ENCODE results near the gene PCBP3. TPM values are rescaled to one million over a fixed set of nuclear protein-coding genes. Genes with fewer than 3 reads are reported as not detected.
"Not testable (repeated sequence)": the region's sequence is repeated elsewhere in the genome, so short reads cannot be mapped to it uniquely, and the experiment has no call there.

Gene PCBP3
- total and polyA plus RNA-seq, 4 donors, result 14.3 to 30.0 (median 22.5) TPM

DNA sequence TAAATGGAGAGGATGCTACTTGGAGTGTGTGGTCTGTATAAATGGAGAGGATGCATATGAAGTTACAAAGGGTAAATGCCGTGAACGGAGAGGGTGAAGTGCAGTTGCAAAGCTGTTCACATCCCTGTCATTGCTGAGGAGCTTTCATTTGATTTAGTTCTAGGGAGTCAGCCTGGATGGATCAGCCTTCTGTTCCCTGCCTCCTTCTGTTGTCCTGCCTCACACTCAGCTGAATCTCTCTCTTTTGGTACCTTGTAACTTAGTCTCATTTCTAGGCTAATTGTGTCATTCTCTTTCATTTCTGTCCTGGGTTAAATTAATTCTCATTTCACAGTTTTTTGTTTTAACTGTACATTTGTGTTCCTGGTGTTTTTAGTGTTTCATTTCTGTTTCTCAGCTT, 204.8 kb downstream of the PCBP3 start:
- Histone ChIP-seq H3K4me3 (ENCODE audit: low read depth, low read length) (no peak overlapping the region), H3K27me3 (ENCODE audit: control insufficient read depth, insufficient read depth, low read length) (no peaks in the 10 kb centered on the region), H3K4me1 (ENCODE audit: control insufficient read depth, insufficient read depth, low read length) (peaks cover 8% of the 10 kb centered on the region), H3K36me3 (ENCODE audit: control insufficient read depth, insufficient read depth, low read length) (no peaks in the 10 kb centered on the region), H3K27ac (ENCODE audit: low read depth, low read length) (no peak overlapping the region), H3K9me3 (ENCODE audit: control insufficient read depth, insufficient read depth, low read length) (no peaks in the 10 kb centered on the region)
- WGBS (ENCODE audit: insufficient coverage), result 54% methylated on average over 2 of the region's 2 CpGs
- DNase-seq (ENCODE audit: low read depth in 4 of 6, low spot score in 6 of 6), result no peak

DNA sequence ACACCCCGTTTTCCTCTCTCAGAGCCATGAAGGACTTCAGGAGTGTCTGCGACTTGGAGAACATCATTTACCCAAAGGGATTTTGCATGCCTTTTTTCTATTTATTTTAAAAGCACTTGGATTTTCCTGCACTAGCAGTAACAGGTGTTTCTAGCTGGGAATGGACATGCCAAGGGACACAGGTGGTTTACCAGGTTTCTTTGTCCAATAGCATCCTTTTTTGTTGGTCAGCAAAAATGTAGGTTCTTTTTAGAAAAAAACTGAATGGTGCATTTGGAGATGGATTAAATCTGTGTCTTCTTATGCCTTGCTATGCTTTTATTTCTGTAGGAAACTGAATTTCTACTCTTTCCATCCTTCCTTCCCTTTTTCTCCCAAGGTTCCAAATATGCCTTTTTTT, 205.3 kb downstream of the PCBP3 start:
- no CpG with 5 or more reads among the region's 2 CpGs for WGBS (ENCODE audit: insufficient coverage)
- Histone ChIP-seq H3K36me3 (ENCODE audit: control insufficient read depth, insufficient read depth, low read length) (no peaks in the 10 kb centered on the region), H3K9me3 (ENCODE audit: control insufficient read depth, insufficient read depth, low read length) (no peaks in the 10 kb centered on the region), H3K27me3 (ENCODE audit: control insufficient read depth, insufficient read depth, low read length) (no peaks in the 10 kb centered on the region), H3K27ac (ENCODE audit: low read depth, low read length) (no peak overlapping the region), H3K4me1 (ENCODE audit: control insufficient read depth, insufficient read depth, low read length) (peaks cover 8% of the 10 kb centered on the region), H3K4me3 (ENCODE audit: low read depth, low read length) (no peak overlapping the region)
- DNase-seq (ENCODE audit: low read depth in 4 of 6, low spot score in 6 of 6), result no peak

- H3K27me3 ChIP-seq (ENCODE audit: control insufficient read depth, insufficient read depth, low read length), result no peaks in the 10 kb centered on the region
- peaks cover 10% of the 10 kb centered on the region for H3K4me1 ChIP-seq (ENCODE audit: control insufficient read depth, insufficient read depth, low read length)
- 88% methylated on average over 5 of the region's 10 CpGs for WGBS (ENCODE audit: insufficient coverage)
- DNase-seq (ENCODE audit: low read depth in 4 of 6, low spot score in 6 of 6), result no peak
- no peaks in the 10 kb centered on the region for H3K9me3 ChIP-seq (ENCODE audit: control insufficient read depth, insufficient read depth, low read length)
- no peaks in the 10 kb centered on the region for H3K36me3 ChIP-seq (ENCODE audit: control insufficient read depth, insufficient read depth, low read length)
- no peak overlapping the region for H3K27ac ChIP-seq (ENCODE audit: low read depth, low read length)
- H3K4me3 ChIP-seq (ENCODE audit: low read depth, low read length), result no peak overlapping the region
Measured at GRCh38 chr21:45849651-45850050, 206.1 kb downstream of the PCBP3 start.

DNA sequence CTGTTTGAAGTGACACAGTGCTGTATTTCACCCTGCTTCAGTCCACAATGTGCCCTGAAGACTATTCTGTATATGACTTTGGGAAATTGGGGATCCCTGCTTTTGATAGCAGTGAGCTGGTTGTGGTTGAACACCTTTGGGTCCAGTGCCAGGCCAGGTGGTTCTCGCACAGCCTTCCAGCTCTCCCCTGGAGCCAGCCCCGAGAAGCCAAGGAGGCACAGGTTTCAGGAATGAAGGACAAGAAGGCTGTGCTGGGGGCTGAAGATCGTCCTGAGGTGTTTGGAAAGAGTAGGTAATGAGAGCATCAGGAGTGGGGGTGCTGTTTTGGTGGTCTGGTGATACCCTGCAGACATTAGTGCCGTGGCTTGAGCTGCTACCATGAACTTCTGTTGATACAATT, 206.7 kb downstream of the PCBP3 start:
- H3K27ac ChIP-seq (ENCODE audit: low read depth, low read length), result no peak overlapping the region

DNA sequence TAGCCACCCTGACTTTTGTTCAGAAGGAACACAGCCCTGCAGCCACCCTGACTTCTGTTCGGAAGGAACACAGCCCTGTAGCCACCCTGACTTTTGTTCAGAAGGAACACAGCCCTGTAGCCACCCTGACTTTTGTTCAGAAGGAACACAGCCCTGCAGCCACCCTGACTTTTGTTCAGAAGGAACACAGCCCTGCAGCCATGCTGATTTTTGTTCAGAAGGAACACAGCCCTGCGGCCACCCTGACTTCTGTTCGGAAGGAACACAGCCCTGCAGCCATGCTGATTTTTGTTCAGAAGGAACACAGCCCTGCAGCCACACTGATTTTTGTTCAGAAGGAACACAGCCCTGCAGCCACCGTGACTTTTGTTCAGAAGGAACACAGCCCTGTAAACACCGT, 208.9 kb downstream of the PCBP3 start:
- H3K27me3 ChIP-seq (ENCODE audit: control insufficient read depth, insufficient read depth, low read length); H3K27ac ChIP-seq (ENCODE audit: low read depth, low read length); DNase-seq (ENCODE audit: low read depth in 4 of 6, low spot score in 6 of 6); H3K36me3 ChIP-seq (ENCODE audit: control insufficient read depth, insufficient read depth, low read length); H3K9me3 ChIP-seq (ENCODE audit: control insufficient read depth, insufficient read depth, low read length); H3K4me3 ChIP-seq (ENCODE audit: low read depth, low read length): not testable (repeated sequence)
- 67% methylated on average over 3 of the region's 5 CpGs for WGBS (ENCODE audit: insufficient coverage)
- peaks cover 16% of the 10 kb centered on the region for H3K4me1 ChIP-seq (ENCODE audit: control insufficient read depth, insufficient read depth, low read length)

More for the DNA sequence above, 206.7 kb downstream of the PCBP3 start:
- H3K4me1 ChIP-seq (ENCODE audit: control insufficient read depth, insufficient read depth, low read length), result peaks cover 15% of the 10 kb centered on the region
- H3K4me3 ChIP-seq (ENCODE audit: low read depth, low read length), result no peak overlapping the region
- H3K9me3 ChIP-seq (ENCODE audit: control insufficient read depth, insufficient read depth, low read length), result no peaks in the 10 kb centered on the region
- no peak for DNase-seq (ENCODE audit: low read depth in 4 of 6, low spot score in 6 of 6)
- WGBS (ENCODE audit: insufficient coverage), result 83% methylated on average over 3 of the region's 4 CpGs
- no peaks in the 10 kb centered on the region for H3K27me3 ChIP-seq (ENCODE audit: control insufficient read depth, insufficient read depth, low read length)
- H3K36me3 ChIP-seq (ENCODE audit: control insufficient read depth, insufficient read depth, low read length), result no peaks in the 10 kb centered on the region

DNA sequence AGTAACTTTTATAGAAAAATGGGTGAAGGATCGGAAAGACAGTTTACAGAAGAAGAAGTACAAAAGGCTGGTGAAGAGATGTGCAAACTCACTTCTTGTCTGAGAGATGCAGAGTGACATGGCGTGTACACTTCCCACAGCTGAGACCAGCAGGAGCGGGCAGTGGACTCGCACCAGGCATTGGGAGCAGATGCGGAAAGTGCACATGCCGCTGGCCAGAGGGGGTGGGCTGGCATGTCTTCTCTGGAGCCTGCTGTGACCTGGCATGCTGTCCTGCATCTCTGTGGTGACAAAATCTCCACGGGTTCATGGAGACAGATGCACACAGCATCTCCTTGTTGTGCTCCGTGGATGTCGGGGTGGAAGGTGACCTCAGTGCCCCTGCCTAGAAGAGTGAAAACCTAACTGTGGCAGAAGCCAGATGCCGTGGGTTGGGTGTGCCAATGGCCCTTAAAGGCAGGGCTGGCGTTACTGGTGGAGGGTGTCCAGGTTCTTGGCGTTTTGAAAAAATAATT, 209.4 kb downstream of the PCBP3 start:
- Histone ChIP-seq H3K4me1 (ENCODE audit: control insufficient read depth, insufficient read depth, low read length) (peaks cover 16% of the 10 kb centered on the region), H3K9me3 (ENCODE audit: control insufficient read depth, insufficient read depth, low read length) (no peaks in the 10 kb centered on the region), H3K4me3 (ENCODE audit: low read depth, low read length) (no peak overlapping the region), H3K27ac (ENCODE audit: low read depth, low read length) (no peak overlapping the region), H3K36me3 (ENCODE audit: control insufficient read depth, insufficient read depth, low read length) (no peaks in the 10 kb centered on the region), H3K27me3 (ENCODE audit: control insufficient read depth, insufficient read depth, low read length) (no peaks in the 10 kb centered on the region)
- 68% methylated on average over 12 of the region's 12 CpGs for WGBS (ENCODE audit: insufficient coverage)
- DNase-seq (ENCODE audit: low read depth in 4 of 6, low spot score in 6 of 6), result no peak

GRCh38 chr21:45853703-45854342, 210.3 kb downstream of the PCBP3 start:
- Histone ChIP-seq H3K36me3 (ENCODE audit: control insufficient read depth, insufficient read depth, low read length) (no peaks in the 10 kb centered on the region), H3K4me3 (ENCODE audit: low read depth, low read length) (no peak overlapping the region), H3K9me3 (ENCODE audit: control insufficient read depth, insufficient read depth, low read length) (no peaks in the 10 kb centered on the region), H3K27ac (ENCODE audit: low read depth, low read length) (no peak overlapping the region), H3K27me3 (ENCODE audit: control insufficient read depth, insufficient read depth, low read length) (no peaks in the 10 kb centered on the region), H3K4me1 (ENCODE audit: control insufficient read depth, insufficient read depth, low read length) (peaks cover 16% of the 10 kb centered on the region)
- no peak for DNase-seq (ENCODE audit: low read depth in 4 of 6, low spot score in 6 of 6)
- 87% methylated on average over 15 of the region's 19 CpGs for WGBS (ENCODE audit: insufficient coverage)

GRCh38 chr21:45854690-45855247, 211.2 kb downstream of the PCBP3 start:
- Histone ChIP-seq H3K4me3 (ENCODE audit: low read depth, low read length) (no peak overlapping the region), H3K27ac (ENCODE audit: low read depth, low read length) (no peak overlapping the region), H3K27me3 (ENCODE audit: control insufficient read depth, insufficient read depth, low read length) (no peaks in the 10 kb centered on the region), H3K36me3 (ENCODE audit: control insufficient read depth, insufficient read depth, low read length) (peaks cover 9% of the 10 kb centered on the region), H3K4me1 (ENCODE audit: control insufficient read depth, insufficient read depth, low read length) (peaks cover 21% of the 10 kb centered on the region), H3K9me3 (ENCODE audit: control insufficient read depth, insufficient read depth, low read length) (no peaks in the 10 kb centered on the region)
- 71% methylated on average over 8 of the region's 12 CpGs for whole genome bisulfite sequencing (ENCODE audit: insufficient coverage)
- DNase-seq (ENCODE audit: low read depth in 4 of 6, low spot score in 6 of 6), result no peak

GRCh38 chr21:45855248-45855811, 211.8 kb downstream of the PCBP3 start:
- no peaks in the 10 kb centered on the region for H3K27me3 ChIP-seq (ENCODE audit: control insufficient read depth, insufficient read depth, low read length)
- peaks cover 21% of the 10 kb centered on the region for H3K4me1 ChIP-seq (ENCODE audit: control insufficient read depth, insufficient read depth, low read length)
- no peak overlapping the region for H3K27ac ChIP-seq (ENCODE audit: low read depth, low read length)
- peaks cover 12% of the 10 kb centered on the region for H3K36me3 ChIP-seq (ENCODE audit: control insufficient read depth, insufficient read depth, low read length)
- H3K4me3 ChIP-seq (ENCODE audit: low read depth, low read length), result no peak overlapping the region
- no peak for DNase-seq (ENCODE audit: low read depth in 4 of 6, low spot score in 6 of 6)
- 82% methylated on average over 15 of the region's 18 CpGs for WGBS (ENCODE audit: insufficient coverage)
- H3K9me3 ChIP-seq (ENCODE audit: control insufficient read depth, insufficient read depth, low read length), result no peaks in the 10 kb centered on the region

DNA sequence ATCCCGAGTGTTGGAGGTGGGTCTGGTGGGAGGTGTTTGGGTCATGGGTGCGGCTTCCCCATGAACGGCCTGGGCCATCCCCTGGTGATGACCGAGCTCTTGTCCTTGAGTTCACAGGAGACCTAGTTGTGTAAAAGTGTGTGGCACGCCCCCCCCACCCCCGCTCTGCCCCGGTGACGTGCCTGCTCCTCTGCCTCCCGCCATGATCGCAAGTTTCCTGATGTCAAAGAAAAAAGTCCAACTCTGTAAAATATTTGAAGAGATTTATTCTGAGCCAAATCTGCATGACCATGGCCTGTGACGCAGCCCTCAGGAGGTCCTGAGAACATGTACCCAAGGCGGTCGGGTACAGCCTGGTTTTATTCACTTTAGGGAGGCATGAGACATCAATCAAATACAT, 212.9 kb downstream of the PCBP3 start:
- Histone ChIP-seq H3K4me3 (ENCODE audit: low read depth, low read length) (no peak overlapping the region), H3K27me3 (ENCODE audit: control insufficient read depth, insufficient read depth, low read length) (no peaks in the 10 kb centered on the region), H3K9me3 (ENCODE audit: control insufficient read depth, insufficient read depth, low read length) (no peaks in the 10 kb centered on the region), H3K4me1 (ENCODE audit: control insufficient read depth, insufficient read depth, low read length) (peaks cover 21% of the 10 kb centered on the region), H3K36me3 (ENCODE audit: control insufficient read depth, insufficient read depth, low read length) (peaks cover 20% of the 10 kb centered on the region), H3K27ac (ENCODE audit: low read depth, low read length) (no peak overlapping the region)
- 92% methylated on average over 10 of the region's 13 CpGs for WGBS (ENCODE audit: insufficient coverage)
- DNase-seq (ENCODE audit: low read depth in 4 of 6, low spot score in 6 of 6), result no peak

Data from spinal cord (tissue), 10 donors.